A549 (cell line): ENCODE data around the gene AQP5. TPM values are rescaled to one million over a fixed set of nuclear protein-coding genes. Genes with fewer than 3 reads are reported as not detected.

Experiments
- ATAC-seq, 2 experiments: fragments of 200-7000 bp in 1 of 2; fragments of >200 bp in 1 of 2; cut with Nextera tagmentation in 1 of 2; cut with Tn5 transposase in 1 of 2; 3 replicates each; pipeline versions ENCODE4 v1.8.0 to v1.9.1; 2018 to 2020; ENCODE audit warnings: mild to moderate bottlenecking in 1 of 2, moderate library complexity in 1 of 2
- CTCF ChIA-PET: fragments of 300-600 bp; sonication (Branson Sonifier 250); formaldehyde crosslinking; extraction: SDS; loops from one replicate; lab custom pipeline; 2021; ENCODE audit warnings: antibody characterized with exemption, inconsistent platforms; lab: Yijun Ruan, JAX
- POLR2A ChIA-PET: fragments of 350-600 bp; formaldehyde crosslinking; extraction: SDS; loops from one replicate; lab custom pipeline; 2021; ENCODE audit warnings: antibody characterized with exemption, inconsistent platforms; lab: Yijun Ruan, JAX
- DNase-seq, 2 experiments: peaks; one replicate each; pipeline versions ENCODE4 v3.0.0 to v3.0.0-alpha.2; 2011 to 2016; ENCODE audit warnings: low read depth in 1 of 2, low spot score in 1 of 2
- FAIRE-seq: peaks from 2 replicates; lab custom pipeline; 2011; peaks lifted over from hg19 to GRCh38; lab: Jason Lieb, UNC
- H3K27ac ChIP-seq, 2 experiments: fragments of >200 bp; sonication (Bioruptor Twin); formaldehyde crosslinking; 3 replicates each; pipeline ENCODE4 v1.5.1; 2016 to 2017
- H3K4me1 ChIP-seq: fragments of >200 bp; sonication (Bioruptor Twin); formaldehyde crosslinking; 3 replicates; pipeline ENCODE4 v1.6.1; 2016
- H3K4me2 ChIP-seq: fragments of >200 bp; sonication (Bioruptor Twin); formaldehyde crosslinking; 3 replicates; pipeline ENCODE4 v1.6.1; 2016
- H3K4me3 ChIP-seq: fragments of >200 bp; sonication (Bioruptor Twin); formaldehyde crosslinking; 3 replicates; pipeline ENCODE4 v1.5.1; 2016
- H3K9me3 ChIP-seq: fragments of >200 bp; sonication (Bioruptor Twin); formaldehyde crosslinking; 3 replicates; pipeline ENCODE4 v1.6.1; 2016
- CBX8 ChIP-seq: fragments of 200-600 bp; sonication (generic); IDR thresholded peaks from 2 replicates; pipeline ENCODE4 v1.6.1; 2016
- CEBPB ChIP-seq, 2 experiments: fragments of >200 bp in 1 of 2; sonication (Bioruptor Twin) in 1 of 2; formaldehyde crosslinking in 1 of 2; IDR thresholded peaks; 2 replicates each; pipeline ENCODE4 v1.6.1; 2012 to 2016
- CTCF ChIP-seq: fragments of >200 bp; sonication (Bioruptor Twin); formaldehyde crosslinking; IDR thresholded peaks from 3 replicates; pipeline ENCODE4 v1.5.1; 2016
- EHMT2 ChIP-seq: fragments of 200-600 bp; sonication (generic); IDR thresholded peaks from 2 replicates; pipeline ENCODE4 v1.6.1; 2016; ENCODE audit warnings: antibody characterized with exemption, low read depth, mild to moderate bottlenecking, moderate library complexity
- ESRRA ChIP-seq: fragments of 150-350 bp; IDR thresholded peaks from 2 replicates; pipeline ENCODE4 v1.6.1; 2014; ENCODE audit warnings: mild to moderate bottlenecking, low read length, borderline replicate concordance
- FOSB ChIP-seq: fragments of 250-450 bp; sonication (Bioruptor Pico); IDR thresholded peaks from 2 replicates; pipeline ENCODE4 v1.5.0; 2020; ENCODE audit warnings: mild to moderate bottlenecking, moderate library complexity
- FOSL2 ChIP-seq, 2 experiments: fragments of 450-650 bp in 1 of 2; fragments of >200 bp in 1 of 2; sonication (Bioruptor Twin) in 1 of 2; formaldehyde crosslinking; IDR thresholded peaks; 2 replicates each; pipeline versions ENCODE4 v1.5.0 to v1.6.1; 2016 to 2020; ENCODE audit warnings: mild to moderate bottlenecking in 1 of 2, moderate library complexity in 1 of 2
- HOXB13 ChIP-seq: fragments of 250-450 bp; sonication (Bioruptor Pico); IDR thresholded peaks from 2 replicates; pipeline ENCODE4 v1.5.0; 2020; ENCODE audit warnings: low read depth, mild to moderate bottlenecking, moderate library complexity
- JUN ChIP-seq, 2 experiments: fragments of >200 bp; sonication (Bioruptor Twin); formaldehyde crosslinking; IDR thresholded peaks; 2 replicates in 1 of 2; 3 replicates in 1 of 2; pipeline ENCODE4 v1.6.1; 2016 to 2017
- KDM1A ChIP-seq: fragments of 200-600 bp; sonication (generic); IDR thresholded peaks from 2 replicates; pipeline ENCODE4 v1.6.1; 2016; ENCODE audit warnings: low read depth, mild to moderate bottlenecking
- KDM5A ChIP-seq: fragments of 200-600 bp; sonication (generic); IDR thresholded peaks from 2 replicates; pipeline ENCODE4 v1.6.1; 2016; ENCODE audit warnings: antibody characterized with exemption, mild to moderate bottlenecking
- MAFK ChIP-seq: fragments of 450-650 bp; IDR thresholded peaks from 2 replicates; pipeline ENCODE4 v1.6.1; 2014; ENCODE audit not compliant: partially characterized antibody
- MAZ ChIP-seq: fragments of 150-350 bp; IDR thresholded peaks from 2 replicates; pipeline ENCODE4 v1.6.1; 2014; ENCODE audit warnings: antibody characterized with exemption, low read depth, low read length, borderline replicate concordance
- NR3C1 ChIP-seq: fragments of >200 bp; sonication (Bioruptor Twin); formaldehyde crosslinking; IDR thresholded peaks from 3 replicates; pipeline ENCODE4 v1.6.1; 2017
- PHF8 ChIP-seq: fragments of 200-600 bp; sonication (generic); IDR thresholded peaks from 2 replicates; pipeline ENCODE4 v1.6.1; 2016; ENCODE audit warnings: low read depth, mild to moderate bottlenecking, antibody characterized with exemption, moderate library complexity, borderline replicate concordance
- RAD21 ChIP-seq, 2 experiments: fragments of >200 bp in 1 of 2; sonication (Bioruptor Twin) in 1 of 2; formaldehyde crosslinking in 1 of 2; IDR thresholded peaks in 1 of 2; conservative IDR thresholded peaks in 1 of 2; 2 replicates in 1 of 2; 3 replicates in 1 of 2; pipeline ENCODE4 v1.6.1; 2012 to 2018; ENCODE audit warnings: inconsistent platforms in 1 of 2
- RFX5 ChIP-seq: fragments of 450-650 bp; IDR thresholded peaks from 2 replicates; pipeline ENCODE4 v1.7.1; 2014; ENCODE audit warnings: antibody characterized with exemption, mild to moderate bottlenecking, moderate library complexity
- TFCP2L1 ChIP-seq: fragments of 250-450 bp; sonication (Bioruptor Pico); IDR thresholded peaks from 2 replicates; pipeline ENCODE4 v1.5.0; 2021; ENCODE audit warnings: mild to moderate bottlenecking
- TP53 ChIP-seq: fragments of 250-450 bp; sonication (Bioruptor Pico); IDR thresholded peaks from 2 replicates; pipeline ENCODE4 v1.5.0; 2021; ENCODE audit warnings: mild to moderate bottlenecking, moderate library complexity
- ZC3H11A ChIP-seq: fragments of 450-650 bp; IDR thresholded peaks from 2 replicates; pipeline ENCODE4 v1.6.1; 2014; ENCODE audit warnings: antibody characterized with exemption, mild to moderate bottlenecking
- ZFP36 ChIP-seq: fragments of 450-650 bp; IDR thresholded peaks from 2 replicates; pipeline ENCODE4 v1.6.1; 2014; ENCODE audit warnings: borderline replicate concordance; ENCODE audit not compliant: partially characterized antibody
- ZSCAN20 ChIP-seq: fragments of 250-450 bp; sonication (Bioruptor Pico); IDR thresholded peaks from 2 replicates; pipeline ENCODE4 v1.8.0; 2022; ENCODE audit warnings: mild to moderate bottlenecking, moderate library complexity
- WGBS: methylation state at CpG from one replicate; pipeline ENCODE4 v1.1.6; 2017; ENCODE audit errors: missing lambda C conversion rate; 5-methylcytosine and 5-hydroxymethylcytosine counted together
- polyA plus RNA-seq, 4 experiments: library from polyadenylated mRNA; depleted of rRNA in 3 of 4; stranded (reverse); fragments of >200 nt; fragmentation: RNase III in 1 of 4; extraction: RNeasy Plus Mini Kit Qiagen cat#74134 plus additional on column Dnase treatment in 1 of 4; gene quantifications; 2 replicates in 3 of 4; 3 replicates in 1 of 4; pipeline ENCODE4 v1.2.3, GENCODE V29; 2011 to 2017
- TF ChIP-seq, protein P1 (sequence below): fragments of 450-650 bp; IDR thresholded peaks from 2 replicates; pipeline ENCODE4 v1.6.1; 2014; ENCODE audit warnings: antibody characterized with exemption
- TF ChIP-seq, protein P2 (sequence below): fragments of 150-350 bp; IDR thresholded peaks from 2 replicates; pipeline ENCODE4 v1.6.1; 2014; ENCODE audit warnings: low read depth, mild to moderate bottlenecking, low read length
- TF ChIP-seq, protein P3 (sequence below): fragments of 250-450 bp; sonication (Bioruptor Pico); IDR thresholded peaks from 2 replicates; pipeline ENCODE4 v1.5.0; 2020; ENCODE audit warnings: low read depth, mild to moderate bottlenecking, moderate library complexity

AQP5 gene
- polyA plus RNA-seq, 2 of the 4 experiments (the other 2 are of a cell fraction): not detected

GRCh38 chr12:49921936-49922335, 39.7 kb upstream of the AQP5 start:
- Histone ChIP-seq H3K9me3 (no peaks in the 10 kb centered on the region), H3K4me1 (no peaks in the 10 kb centered on the region), H3K27ac (no peak overlapping the region), H3K4me2 (no peak overlapping the region), H3K4me3 (no peak overlapping the region)
- POLR2A ChIA-PET: no interaction called here
- CTCF ChIA-PET: interaction anchor here (4.3 kb wide), 1 partner anchor 24 kb away, joined by 15 read pairs; no protein-coding TSS in a partner anchor
- TF ChIP-seq ZSCAN20 (CRISPR knock-in tag): no peak
- no peak for TF ChIP-seq ESRRA
- no peak for TF ChIP-seq CBX8
- TF ChIP-seq, protein P1, sequence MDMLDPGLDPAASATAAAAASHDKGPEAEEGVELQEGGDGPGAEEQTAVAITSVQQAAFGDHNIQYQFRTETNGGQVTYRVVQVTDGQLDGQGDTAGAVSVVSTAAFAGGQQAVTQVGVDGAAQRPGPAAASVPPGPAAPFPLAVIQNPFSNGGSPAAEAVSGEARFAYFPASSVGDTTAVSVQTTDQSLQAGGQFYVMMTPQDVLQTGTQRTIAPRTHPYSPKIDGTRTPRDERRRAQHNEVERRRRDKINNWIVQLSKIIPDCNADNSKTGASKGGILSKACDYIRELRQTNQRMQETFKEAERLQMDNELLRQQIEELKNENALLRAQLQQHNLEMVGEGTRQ: no peak
- TF ChIP-seq NR3C1: no peak
- TF ChIP-seq TP53: no peak
- TF ChIP-seq KDM5A: no peak
- TF ChIP-seq TFCP2L1: no peak
- no peak for TF ChIP-seq RAD21 (conservative IDR thresholded peaks at IDR 0.05 in 1 of 2, IDR thresholded peaks at IDR 0.05 in 1 of 2)
- TF ChIP-seq KDM1A: no peak
- TF ChIP-seq, protein P2, sequence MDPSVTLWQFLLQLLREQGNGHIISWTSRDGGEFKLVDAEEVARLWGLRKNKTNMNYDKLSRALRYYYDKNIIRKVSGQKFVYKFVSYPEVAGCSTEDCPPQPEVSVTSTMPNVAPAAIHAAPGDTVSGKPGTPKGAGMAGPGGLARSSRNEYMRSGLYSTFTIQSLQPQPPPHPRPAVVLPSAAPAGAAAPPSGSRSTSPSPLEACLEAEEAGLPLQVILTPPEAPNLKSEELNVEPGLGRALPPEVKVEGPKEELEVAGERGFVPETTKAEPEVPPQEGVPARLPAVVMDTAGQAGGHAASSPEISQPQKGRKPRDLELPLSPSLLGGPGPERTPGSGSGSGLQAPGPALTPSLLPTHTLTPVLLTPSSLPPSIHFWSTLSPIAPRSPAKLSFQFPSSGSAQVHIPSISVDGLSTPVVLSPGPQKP: no peak
- no peak for TF ChIP-seq PHF8
- 53% methylated on average over 6 of the region's 6 CpGs for WGBS
- FAIRE-seq: no peak
- DNase-seq: no peak
- ATAC-seq: no peak

DNA sequence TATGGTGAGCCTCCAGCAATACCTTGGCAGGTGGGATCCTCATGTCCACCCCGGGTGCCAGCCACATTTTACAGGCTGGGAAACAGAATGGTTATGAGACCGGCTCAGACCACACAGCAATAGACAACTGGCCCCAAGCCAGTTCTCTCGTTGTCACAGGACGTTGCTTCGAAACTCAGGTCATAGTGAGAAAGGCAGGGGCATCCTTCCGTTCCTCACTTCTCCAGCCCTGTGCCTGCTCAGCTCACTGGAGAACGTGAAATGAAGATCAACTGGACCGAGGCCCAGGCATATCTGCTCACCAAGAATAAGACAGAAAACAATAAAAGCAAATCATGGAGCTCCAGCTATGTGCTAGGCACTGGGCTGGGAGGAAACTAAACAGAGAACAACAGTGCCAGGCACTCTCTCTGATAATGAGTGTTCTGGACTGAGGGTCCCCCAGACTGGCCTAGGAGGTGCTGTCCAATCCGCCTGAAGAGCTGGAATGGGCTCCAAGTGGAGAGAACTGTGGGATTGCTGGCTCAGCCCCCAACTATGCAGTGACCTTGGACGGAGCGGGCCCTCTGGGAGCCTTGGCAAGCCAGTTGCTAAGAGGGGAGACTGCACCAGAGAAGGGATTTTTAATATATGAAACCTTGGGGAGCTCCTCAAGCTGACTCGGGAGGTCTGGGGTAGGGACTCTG, 39.2 kb upstream of the AQP5 start:
- Histone ChIP-seq H3K4me3 (no peak overlapping the region), H3K27ac (no peak overlapping the region), H3K9me3 (no peaks in the 10 kb centered on the region), H3K4me1 (no peaks in the 10 kb centered on the region), H3K4me2 (no peak overlapping the region)
- WGBS: 71% methylated on average over 12 of the region's 12 CpGs
- FAIRE-seq (no peak), ATAC-seq (no peak; a peak in 2 of 6 replicates), DNase-seq (no peak)
- TF ChIP-seq FOSL2 (IDR thresholded peaks at IDR 0.05) (no peak), FOSL2 (CRISPR knock-in tag; IDR thresholded peaks at IDR 0.05) (no peak)
- POLR2A ChIA-PET: no interaction called here
- CTCF ChIA-PET: interaction anchor here (1.0 kb wide), 1 partner anchor 134 kb away, joined by 4 read pairs; no protein-coding TSS in a partner anchor

GRCh38 chr12:49923035-49923644, 38.5 kb upstream of the AQP5 start:
- Histone ChIP-seq H3K9me3 (no peaks in the 10 kb centered on the region), H3K4me1 (no peaks in the 10 kb centered on the region), H3K27ac (no peak overlapping the region), H3K4me2 (no peak overlapping the region), H3K4me3 (no peak overlapping the region)
- 85% methylated on average over 7 of the region's 7 CpGs for WGBS
- POLR2A ChIA-PET: no interaction called here
- FAIRE-seq (no peak), ATAC-seq (no peak; a peak in 1 of 6 replicates), DNase-seq (no peak)
- CTCF ChIA-PET: interaction anchor here (1.0 to 1.1 kb wide), 2 partner anchors 43 to 133 kb away, joined by 3 to 4 read pairs; no protein-coding TSS in a partner anchor
- no peak for TF ChIP-seq HOXB13 (CRISPR knock-in tag)
- TF ChIP-seq JUN (IDR thresholded peaks at IDR 0.05): no peak
- no peak for TF ChIP-seq RFX5
- TF ChIP-seq, protein P3, sequence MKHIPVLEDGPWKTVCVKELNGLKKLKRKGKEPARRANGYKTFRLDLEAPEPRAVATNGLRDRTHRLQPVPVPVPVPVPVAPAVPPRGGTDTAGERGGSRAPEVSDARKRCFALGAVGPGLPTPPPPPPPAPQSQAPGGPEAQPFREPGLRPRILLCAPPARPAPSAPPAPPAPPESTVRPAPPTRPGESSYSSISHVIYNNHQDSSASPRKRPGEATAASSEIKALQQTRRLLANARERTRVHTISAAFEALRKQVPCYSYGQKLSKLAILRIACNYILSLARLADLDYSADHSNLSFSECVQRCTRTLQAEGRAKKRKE (CRISPR knock-in tag): no peak
- TF ChIP-seq ZFP36: no peak
- no peak for TF ChIP-seq FOSB (CRISPR knock-in tag)
- no peak for TF ChIP-seq MAFK
- no peak for TF ChIP-seq CBX8
- no peak for TF ChIP-seq EHMT2
- TF ChIP-seq MAZ: no peak
- TF ChIP-seq ZC3H11A: no peak
- TF ChIP-seq CTCF: no peak
- no peak for TF ChIP-seq CEBPB (IDR thresholded peaks at IDR 0.05)
